Adrenal gland (tissue), 12 donors: Measurements from ENCODE around the gene CDC14B. TPM values are rescaled to one million over a fixed set of nuclear protein-coding genes. Genes with fewer than 3 reads are reported as not detected.

Experiments used
- DNase-seq, 7 donors: peaks; one replicate each; pipeline ENCODE4 v3.0.0-alpha.2; 2019 to 2020
- H3K27ac ChIP-seq, 5 donors: fragments of 200-600 bp; sonication (generic) in 4 of 5; 1 replicate in 3 of 5; 2 replicates in 2 of 5; pipeline versions ENCODE4 v1.5.1 to v1.8.0; 2016 to 2020; ENCODE audit warnings: mild to moderate bottlenecking in 1 of 5
- H3K27me3 ChIP-seq: fragments of 200-600 bp; 2 replicates; pipeline ENCODE4 v1.8.0; 2021
- H3K36me3 ChIP-seq, 2 donors: fragments of 200-600 bp; replicated peaks in 1 of 2; 1 replicate in 1 of 2; 2 replicates in 1 of 2; pipeline versions ENCODE4 v1.5.1 to v1.8.0; 2018 to 2022
- H3K4me1 ChIP-seq, 2 donors: fragments of 200-600 bp; replicated peaks in 1 of 2; 1 replicate in 1 of 2; 2 replicates in 1 of 2; pipeline versions ENCODE4 v1.5.1 to v1.8.0; 2018 to 2021
- H3K4me3 ChIP-seq, 4 donors: fragments of 200-600 bp; sonication (generic) in 3 of 4; one replicate each; pipeline ENCODE4 v1.5.1; 2016 to 2018
- H3K9me3 ChIP-seq, 3 donors: fragments of 200-600 bp; sonication (generic) in 1 of 3; replicated peaks in 1 of 3; 1 replicate in 2 of 3; 2 replicates in 1 of 3; pipeline versions ENCODE4 v1.5.1 to v1.8.0; 2016 to 2021
- POLR2A ChIP-seq, 2 donors: fragments of 450-650 bp; IDR thresholded peaks; one replicate each; pipeline ENCODE4 v1.6.1; 2017; ENCODE audit warnings: antibody characterized with exemption in 2 of 2, mild to moderate bottlenecking in 2 of 2, moderate library complexity in 1 of 2
- WGBS, 4 donors: extraction: QIAGEN DNeasy Blood & Tissue Kit in 2 of 4; methylation state at CpG; one replicate each; pipeline versions ENCODE4 v1.1.5 to v1.1.7; 2013 to 2017; 5-methylcytosine and 5-hydroxymethylcytosine counted together
- intact Hi-C, 2 donors: fragments of 100-400 bp; cut with DNase I; formaldehyde crosslinking; loops; one replicate each; pipeline versions ENCODE4 v1.14.1 to v1.15.0; 2022 to 2023
- polyA plus RNA-seq, 3 donors: library from polyadenylated mRNA; stranded (reverse); fragments of 200-250 nt in 2 of 3; fragments of 350-450 nt in 1 of 3; fragmentation: Illumina TruSeq in 1 of 3; extraction: RNeasy Lipid Tissue Mini Kit (QIAGEN cat#74804) in 1 of 3; gene quantifications; one replicate each; pipeline ENCODE4 v1.2.3, GENCODE V29; 2013 to 2014
- total RNA-seq, 9 donors: library from RNA; depleted of rRNA in 4 of 9; stranded (reverse); fragments of >200 nt in 4 of 9; fragments of 120-200 nt in 1 of 9; fragmentation: NEBNext Ultra II Directional in 1 of 9; extraction: Animal tissue kit (Norgen Biotek cat#: 25700) in 1 of 9; gene quantifications; one replicate each; pipeline versions ENCODE4 v1.1.0 to v1.2.4, GENCODE V29; 2013 to 2023
- TF ChIP-seq, protein P1 (sequence below), 6 experiments: fragments of 450-650 bp in 4 of 6; fragments of 200-600 bp in 2 of 6; sonication (generic) in 1 of 6; IDR thresholded peaks; 1 replicate in 5 of 6; 2 replicates in 1 of 6; pipeline versions ENCODE4 v1.5.1 to v1.8.0; 2016 to 2021; ENCODE audit warnings: antibody characterized with exemption in 6 of 6, mild to moderate bottlenecking in 2 of 6, moderate library complexity in 1 of 6
- donor health status: healthy with polysubstance abuse.
- donor health status: Bipolar disorder and iron deficiency.
- donor health status: DM: yes; HTN: yes; CAD: no.
- donor health status: DM: no; HTN: no; CAD: no.
- donor health status: DM: no; HTN: no; CAD: no.
- donor health status: DM: yes; HTN: yes; CAD: no.

CDC14B gene
- total and polyA plus RNA-seq, 12 donors: 2.1 to 19.1 (median 10.2) TPM

DNA sequence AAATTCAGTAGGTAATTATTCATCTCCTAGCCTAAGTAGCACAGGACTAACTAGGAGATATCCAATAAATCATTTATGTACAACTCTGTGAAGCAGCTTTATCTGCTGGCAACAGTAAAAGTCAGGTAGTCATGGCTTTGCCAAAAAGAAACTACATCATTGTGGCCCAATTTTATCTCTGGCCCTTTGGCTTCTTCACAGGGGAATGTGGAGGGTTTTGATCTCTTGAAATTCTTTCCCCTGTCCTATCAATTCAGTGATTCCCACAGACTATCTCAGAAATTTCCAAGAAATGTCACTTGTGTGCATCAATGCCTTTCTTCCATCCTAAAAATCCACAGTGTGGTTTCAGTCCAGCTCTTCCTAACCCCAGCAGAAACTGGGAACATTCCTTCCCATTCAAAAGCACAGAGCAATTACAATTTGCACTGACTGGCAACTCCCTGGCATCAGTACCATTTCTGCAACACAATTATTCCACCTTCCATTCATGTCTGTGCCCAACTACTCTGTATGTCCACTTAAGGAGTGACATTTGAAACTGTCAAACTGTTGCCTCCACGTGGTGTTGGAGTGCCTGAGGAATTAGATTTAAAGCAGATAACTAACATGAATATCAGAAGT lies 6.6 kb downstream of the CDC14B start:
- DNase-seq: no peak
- Histone ChIP-seq H3K4me3 (no peak overlapping the region), H3K36me3 (no peaks in the 10 kb centered on the region), H3K9me3 (no peaks in the 10 kb centered on the region), H3K27ac (peak overlapping the region in 2 of 5 donors; percentile 73 to 78), H3K27me3 (no peaks in the 10 kb centered on the region), H3K4me1 (peaks cover 0 to 26% of the 10 kb centered on the region in 2 donors)
- intact Hi-C loops: no loop called here
- 24 to 70% (median 53%) methylated on average over 1 of the region's 1 CpG for WGBS, 4 donors
- TF ChIP-seq, protein P1, sequence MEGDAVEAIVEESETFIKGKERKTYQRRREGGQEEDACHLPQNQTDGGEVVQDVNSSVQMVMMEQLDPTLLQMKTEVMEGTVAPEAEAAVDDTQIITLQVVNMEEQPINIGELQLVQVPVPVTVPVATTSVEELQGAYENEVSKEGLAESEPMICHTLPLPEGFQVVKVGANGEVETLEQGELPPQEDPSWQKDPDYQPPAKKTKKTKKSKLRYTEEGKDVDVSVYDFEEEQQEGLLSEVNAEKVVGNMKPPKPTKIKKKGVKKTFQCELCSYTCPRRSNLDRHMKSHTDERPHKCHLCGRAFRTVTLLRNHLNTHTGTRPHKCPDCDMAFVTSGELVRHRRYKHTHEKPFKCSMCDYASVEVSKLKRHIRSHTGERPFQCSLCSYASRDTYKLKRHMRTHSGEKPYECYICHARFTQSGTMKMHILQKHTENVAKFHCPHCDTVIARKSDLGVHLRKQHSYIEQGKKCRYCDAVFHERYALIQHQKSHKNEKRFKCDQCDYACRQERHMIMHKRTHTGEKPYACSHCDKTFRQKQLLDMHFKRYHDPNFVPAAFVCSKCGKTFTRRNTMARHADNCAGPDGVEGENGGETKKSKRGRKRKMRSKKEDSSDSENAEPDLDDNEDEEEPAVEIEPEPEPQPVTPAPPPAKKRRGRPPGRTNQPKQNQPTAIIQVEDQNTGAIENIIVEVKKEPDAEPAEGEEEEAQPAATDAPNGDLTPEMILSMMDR (IDR thresholded peaks at IDR 0.05): no peak
- no peak for TF ChIP-seq POLR2A (IDR thresholded peaks at IDR 0.05)

DNA sequence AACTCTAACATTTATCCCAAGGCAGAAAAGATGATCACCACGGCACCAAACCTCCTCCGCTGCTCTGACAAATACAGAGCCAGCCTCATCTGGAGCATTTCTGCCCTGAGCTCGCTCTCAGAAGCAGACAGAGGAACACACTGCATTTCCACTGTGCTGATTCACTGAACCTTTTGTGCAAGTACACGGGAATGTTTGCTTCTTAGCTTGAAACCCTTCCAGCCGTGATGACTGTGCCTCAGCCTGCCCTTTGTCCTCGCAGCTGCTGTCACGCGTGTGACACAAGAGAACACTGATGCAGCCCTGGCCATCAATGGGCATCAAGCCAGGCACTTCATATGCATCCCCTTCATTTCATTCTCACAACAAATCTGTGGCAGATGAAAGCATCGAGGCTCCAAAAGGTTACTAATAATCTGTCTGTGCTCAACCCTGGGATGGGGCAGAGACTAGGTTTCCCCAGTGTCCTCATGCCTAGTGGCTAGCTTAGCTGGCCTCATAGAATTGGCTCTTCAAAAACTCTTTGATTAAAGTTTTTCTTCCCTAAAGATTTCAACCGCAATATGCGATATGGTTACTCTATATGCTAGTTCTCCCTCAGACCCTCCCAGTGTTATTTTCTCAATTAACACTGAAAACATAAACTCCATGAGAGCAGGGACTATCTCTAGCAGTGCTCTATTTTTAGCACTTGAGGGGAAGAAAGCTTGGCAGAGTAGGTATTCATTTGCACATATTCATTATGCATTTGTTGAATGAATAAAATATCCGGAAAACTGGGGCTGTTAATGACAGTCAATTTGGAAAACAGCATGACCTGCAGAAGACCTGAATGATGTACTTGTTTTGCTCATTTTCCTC lies 7.3 kb downstream of the CDC14B start:
- DNase-seq: peak; percentile 60 to 93 (median 87)
- H3K4me3 ChIP-seq: peak overlapping the region in 1 of 4 donors; percentile 4
- H3K4me1 ChIP-seq: peaks cover 0 to 26% of the 10 kb centered on the region in 2 donors
- TF ChIP-seq, protein P1 (IDR thresholded peaks at IDR 0.05): no peak
- TF ChIP-seq POLR2A (IDR thresholded peaks at IDR 0.05): peak in 1 of 2 donors; percentile 67
- no peaks in the 10 kb centered on the region for H3K27me3 ChIP-seq
- H3K36me3 ChIP-seq: no peaks in the 10 kb centered on the region
- no peaks in the 10 kb centered on the region for H3K9me3 ChIP-seq
- intact Hi-C loops: no loop called here
- 38 to 44% (median 40%) methylated on average over 12 of the region's 12 CpGs for WGBS, 4 donors
- peak overlapping the region in 4 of 5 donors; percentile 41 to 78 (median 62) for H3K27ac ChIP-seq

DNA sequence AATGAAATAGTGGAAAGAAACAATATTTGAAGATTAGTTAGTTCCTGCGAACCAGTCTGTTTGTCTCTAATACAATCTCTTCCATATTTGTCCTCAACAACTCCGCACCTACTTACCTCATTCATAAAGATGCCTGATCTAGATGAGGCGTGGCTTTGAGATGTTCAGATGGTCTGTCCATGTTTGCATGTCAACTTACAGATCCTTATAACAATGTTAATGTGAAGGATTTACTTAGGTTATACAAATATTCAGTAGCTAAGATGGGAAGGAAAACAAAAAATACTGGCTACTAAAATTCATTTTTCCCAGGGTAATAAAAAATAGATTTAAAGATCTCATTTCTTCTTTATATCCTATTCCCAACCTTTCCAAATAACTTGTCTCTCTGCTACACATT lies 8.3 kb downstream of the CDC14B start:
- no peak for DNase-seq
- Histone ChIP-seq H3K4me3 (peak overlapping the region in 1 of 4 donors; percentile 4), H3K36me3 (no peaks in the 10 kb centered on the region), H3K27ac (peak overlapping the region in 1 of 5 donors; percentile 73), H3K27me3 (no peaks in the 10 kb centered on the region), H3K4me1 (peaks cover 0 to 26% of the 10 kb centered on the region in 2 donors), H3K9me3 (no peaks in the 10 kb centered on the region)
- TF ChIP-seq, protein P1 (IDR thresholded peaks at IDR 0.05): no peak
- 87 to 97% (median 91%) methylated on average over 3 of the region's 3 CpGs for WGBS, 4 donors
- intact Hi-C loops: no loop called here

GRCh38 chr9:96609732-96610131 lies 9.9 kb downstream of the CDC14B start:
- Histone ChIP-seq H3K27ac (no peak overlapping the region), H3K4me1 (peaks cover 0 to 26% of the 10 kb centered on the region in 2 donors), H3K9me3 (no peaks in the 10 kb centered on the region), H3K27me3 (no peaks in the 10 kb centered on the region), H3K4me3 (no peak overlapping the region), H3K36me3 (no peaks in the 10 kb centered on the region)
- no peak for DNase-seq
- intact Hi-C loops: no loop called here
- no peak for TF ChIP-seq POLR2A (IDR thresholded peaks at IDR 0.05)
- TF ChIP-seq, protein P1 (IDR thresholded peaks at IDR 0.05): no peak
